Measurements from ENCODE around the gene SULF2.

The SULF2 gene

DNA sequence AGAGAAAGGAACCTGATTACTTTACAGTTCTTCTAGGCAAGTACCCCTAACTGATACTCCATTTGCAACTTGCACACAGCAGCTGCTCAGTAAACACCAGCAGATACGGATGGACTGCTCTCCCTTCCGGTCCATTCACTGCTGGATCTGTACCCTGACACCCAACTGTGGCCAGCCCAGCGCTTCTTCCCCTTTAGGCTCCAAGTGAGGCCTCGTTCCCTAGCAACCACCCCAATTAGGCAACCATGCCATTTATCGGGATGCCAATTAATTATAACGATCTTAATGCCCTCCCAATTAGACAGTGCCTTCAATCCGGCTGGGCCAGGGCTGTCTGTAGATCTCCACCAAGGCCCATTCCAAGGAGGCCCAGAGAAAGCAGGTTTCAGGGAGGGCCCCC lies 3.2 kb downstream of the SULF2 start:
- no peak for ATAC-seq
- H3K9me3 Mint-ChIP-seq: no peaks in the 10 kb centered on the region
- H3K4me1 Mint-ChIP-seq: peaks cover 23% of the 10 kb centered on the region
- no peak overlapping the region for H3K4me3 Mint-ChIP-seq
- H3K27me3 Mint-ChIP-seq: peaks cover 57% of the 10 kb centered on the region
- no peak overlapping the region for H3K27ac Mint-ChIP-seq
- H3K36me3 Mint-ChIP-seq: no peaks in the 10 kb centered on the region

DNA sequence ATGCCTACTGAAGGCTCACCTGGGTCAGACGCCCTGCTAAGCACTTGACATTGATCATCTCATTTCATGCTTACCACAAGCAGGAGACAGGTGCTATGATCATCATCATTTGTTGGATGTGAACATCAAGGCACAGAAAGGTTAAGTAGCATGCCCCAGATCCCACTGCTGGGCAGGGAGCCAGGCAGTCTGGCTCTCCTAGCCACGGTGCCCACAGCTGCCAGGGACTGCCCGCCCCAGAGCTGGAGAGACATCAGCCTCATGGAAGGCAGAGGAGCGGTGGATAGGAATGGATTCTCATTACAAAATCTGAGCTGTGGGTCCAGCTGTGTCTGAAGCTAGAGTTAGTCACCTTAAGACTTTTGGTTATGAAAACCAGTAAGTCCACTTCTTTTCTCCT lies 3.6 kb downstream of the SULF2 start:
- H3K27me3 Mint-ChIP-seq: peaks cover 52% of the 10 kb centered on the region
- no peak for ATAC-seq
- peaks cover 21% of the 10 kb centered on the region for H3K4me1 Mint-ChIP-seq
- H3K27ac Mint-ChIP-seq: no peak overlapping the region
- no peaks in the 10 kb centered on the region for H3K36me3 Mint-ChIP-seq
- no peaks in the 10 kb centered on the region for H3K9me3 Mint-ChIP-seq
- no peak overlapping the region for H3K4me3 Mint-ChIP-seq

DNA sequence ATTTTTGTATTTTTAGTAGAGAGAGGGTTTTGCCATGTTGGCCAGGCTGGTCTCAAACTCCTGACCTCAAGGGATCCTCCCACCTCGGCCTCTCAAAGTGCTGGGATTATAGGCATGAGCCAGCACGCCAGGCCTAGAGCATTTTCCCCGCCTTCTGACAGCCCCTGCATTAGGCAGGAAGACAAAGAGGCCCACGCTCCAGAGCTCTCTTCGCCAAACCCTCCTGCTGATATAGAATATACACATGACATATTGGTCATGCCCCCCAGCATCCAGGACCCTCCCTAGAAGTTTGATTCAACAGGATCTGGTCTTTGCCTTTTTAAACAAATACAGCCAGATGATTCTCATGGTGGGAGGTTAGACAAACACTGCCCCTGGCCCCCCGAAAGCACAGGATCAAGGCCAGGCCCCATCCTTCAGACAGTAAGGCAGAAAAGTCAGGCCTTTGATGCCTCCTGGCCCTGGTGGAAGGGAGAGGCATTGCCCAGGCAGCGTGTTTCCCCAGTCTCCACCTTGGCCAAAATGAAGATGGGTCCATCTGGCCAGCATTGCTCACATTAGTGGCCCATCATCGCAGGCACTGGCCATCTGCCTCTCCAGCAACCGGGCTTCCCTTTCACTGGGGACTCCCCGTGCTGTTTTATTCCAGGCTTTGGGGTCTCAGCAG lies 4.4 kb downstream of the SULF2 start:
- H3K36me3 Mint-ChIP-seq: no peaks in the 10 kb centered on the region
- H3K4me3 Mint-ChIP-seq: no peak overlapping the region
- peaks cover 13% of the 10 kb centered on the region for H3K4me1 Mint-ChIP-seq
- peaks cover 45% of the 10 kb centered on the region for H3K27me3 Mint-ChIP-seq
- no peaks in the 10 kb centered on the region for H3K9me3 Mint-ChIP-seq
- ATAC-seq: no peak
- no peak overlapping the region for H3K27ac Mint-ChIP-seq

DNA sequence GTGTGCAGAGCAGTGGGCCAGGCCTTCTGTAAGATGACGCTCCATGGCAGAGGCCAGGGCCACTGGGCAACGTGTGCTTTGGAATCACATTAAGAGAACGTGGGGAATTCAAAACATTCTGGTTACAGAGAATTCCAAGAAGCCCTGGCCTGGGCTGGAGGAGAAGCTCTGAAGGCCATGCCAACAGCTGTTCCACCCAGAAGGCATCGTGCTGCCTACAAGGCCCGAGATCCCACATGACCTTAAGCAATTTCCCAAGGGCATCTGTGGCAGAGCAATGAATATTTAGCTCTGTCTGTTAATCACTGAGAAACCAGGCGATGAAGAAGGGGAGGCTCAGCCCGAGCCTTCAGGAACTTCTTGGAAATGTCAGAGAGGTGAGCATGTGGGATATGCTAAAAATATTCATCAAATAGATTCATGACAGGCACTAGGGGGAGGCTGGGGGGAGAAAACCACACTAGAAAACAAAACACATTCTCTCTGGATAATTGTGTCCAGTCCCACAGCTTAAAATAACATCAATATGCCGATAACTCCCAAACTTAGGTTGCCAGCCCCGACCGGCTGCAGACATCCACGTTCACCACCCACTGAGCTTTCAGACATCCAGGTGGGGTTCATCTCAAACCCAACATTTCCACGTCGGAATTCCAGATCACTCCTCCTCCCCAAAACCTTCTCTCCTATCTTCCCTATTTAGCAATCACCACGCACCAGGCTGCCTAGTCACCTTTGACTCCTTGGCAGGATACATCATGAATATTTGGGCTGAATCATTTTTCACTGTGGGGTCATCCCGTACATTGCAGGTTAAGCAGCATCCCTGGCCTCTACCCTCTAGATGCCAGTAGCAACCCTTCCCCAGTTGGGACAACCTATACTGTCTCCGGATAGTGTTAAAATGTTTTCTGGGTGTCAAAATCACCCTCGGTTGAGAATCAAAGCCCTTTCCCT lies 6.6 kb downstream of the SULF2 start:
- Mint-ChIP-seq H3K27ac (no peak overlapping the region), H3K9me3 (no peaks in the 10 kb centered on the region), H3K27me3 (peaks cover 29% of the 10 kb centered on the region), H3K4me1 (peaks cover under 1% of the 10 kb centered on the region), H3K4me3 (no peak overlapping the region), H3K36me3 (no peaks in the 10 kb centered on the region)
- no peak for ATAC-seq

DNA sequence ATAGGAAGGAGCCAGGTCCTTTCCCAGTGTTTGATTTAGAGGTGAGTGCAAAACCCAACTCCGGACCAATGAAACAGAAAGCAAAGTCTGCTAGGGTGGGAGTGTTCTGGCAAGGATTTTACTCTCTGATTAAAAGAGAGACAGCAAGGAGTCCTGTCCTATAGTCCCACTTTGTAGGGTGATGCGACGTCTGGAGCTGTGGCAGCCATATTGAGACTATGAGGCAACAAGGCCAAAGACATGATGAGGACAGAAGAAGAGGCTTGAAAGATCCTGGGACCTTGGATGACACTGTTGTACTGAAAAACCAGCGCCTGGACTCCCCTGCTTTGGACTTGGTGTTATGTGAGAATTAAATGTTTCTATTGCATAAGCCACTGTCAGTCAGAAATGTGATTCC lies 8.1 kb downstream of the SULF2 start:
- Mint-ChIP-seq H3K36me3 (no peaks in the 10 kb centered on the region), H3K9me3 (no peaks in the 10 kb centered on the region), H3K4me3 (no peak overlapping the region), H3K27ac (no peak overlapping the region), H3K4me1 (no peaks in the 10 kb centered on the region), H3K27me3 (peaks cover 14% of the 10 kb centered on the region)
- ATAC-seq: no peak

DNA sequence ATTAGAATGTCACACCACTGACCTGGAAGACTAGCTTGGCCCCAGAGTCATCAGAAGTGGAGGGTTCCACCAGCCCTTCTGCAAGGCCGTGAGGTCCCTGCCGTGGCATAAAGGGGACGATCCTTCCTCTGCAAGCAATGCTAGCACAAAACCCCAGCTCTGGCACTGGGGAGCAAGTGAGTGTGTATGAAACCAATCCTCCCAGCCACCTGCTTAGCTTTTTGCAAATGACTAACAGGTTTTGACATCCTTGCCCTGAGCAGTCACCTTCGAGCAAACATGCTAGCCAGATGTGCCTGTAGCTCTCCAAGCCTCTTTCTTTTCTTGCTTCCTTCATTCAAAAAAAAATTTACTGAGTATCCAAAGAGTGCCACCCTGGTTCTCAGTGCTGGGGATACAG lies 8.6 kb downstream of the SULF2 start:
- Mint-ChIP-seq H3K4me1 (no peaks in the 10 kb centered on the region), H3K27ac (no peak overlapping the region), H3K9me3 (no peaks in the 10 kb centered on the region), H3K4me3 (no peak overlapping the region), H3K36me3 (no peaks in the 10 kb centered on the region), H3K27me3 (peaks cover 9% of the 10 kb centered on the region)
- no peak for ATAC-seq

DNA sequence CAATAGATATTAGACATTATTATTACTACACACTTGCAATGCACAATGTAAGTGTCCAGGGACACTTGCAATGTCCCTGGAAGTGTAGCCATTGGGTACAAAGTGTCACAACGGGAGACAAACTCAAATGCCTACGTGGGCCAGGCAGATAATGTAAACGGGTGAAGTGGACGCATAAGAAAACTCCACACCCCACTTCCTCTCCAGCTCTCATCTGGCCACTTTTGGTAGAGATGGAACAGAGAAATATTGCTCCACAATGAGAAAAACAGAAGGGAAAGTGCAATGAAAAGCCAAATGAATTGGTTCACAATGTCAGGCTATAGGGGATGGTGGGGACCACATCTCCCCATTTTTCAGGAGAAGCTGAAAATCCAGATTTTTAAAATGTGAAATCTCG lies 9.4 kb downstream of the SULF2 start:
- Mint-ChIP-seq H3K4me1 (no peaks in the 10 kb centered on the region), H3K27ac (no peak overlapping the region), H3K9me3 (no peaks in the 10 kb centered on the region), H3K4me3 (no peak overlapping the region), H3K27me3 (peaks cover 9% of the 10 kb centered on the region), H3K36me3 (no peaks in the 10 kb centered on the region)
- ATAC-seq: no peak

DNA sequence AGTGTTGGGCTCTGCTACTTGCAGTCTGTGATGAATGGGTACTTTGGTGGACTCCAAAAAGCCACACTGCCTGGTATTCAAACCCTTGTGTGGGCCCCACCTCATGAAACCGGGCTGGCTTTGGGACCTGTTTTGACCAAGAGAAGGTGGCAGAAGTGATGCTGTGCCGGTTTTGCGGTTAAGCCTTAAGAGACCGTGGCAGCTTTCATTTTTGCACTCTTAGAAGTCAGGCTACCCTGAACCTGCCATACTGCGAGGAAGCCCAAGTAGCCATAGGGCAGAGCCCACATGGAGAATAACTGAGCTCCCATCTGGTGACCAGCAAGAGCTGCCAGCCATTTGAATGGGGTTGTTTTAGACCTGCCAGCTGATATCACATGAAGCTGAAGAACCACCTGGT lies 10.2 kb downstream of the SULF2 start:
- Mint-ChIP-seq H3K4me3 (no peak overlapping the region), H3K27ac (no peak overlapping the region), H3K36me3 (peaks cover 7% of the 10 kb centered on the region), H3K9me3 (no peaks in the 10 kb centered on the region), H3K27me3 (peaks cover 2% of the 10 kb centered on the region), H3K4me1 (no peaks in the 10 kb centered on the region)
- ATAC-seq: no peak

DNA sequence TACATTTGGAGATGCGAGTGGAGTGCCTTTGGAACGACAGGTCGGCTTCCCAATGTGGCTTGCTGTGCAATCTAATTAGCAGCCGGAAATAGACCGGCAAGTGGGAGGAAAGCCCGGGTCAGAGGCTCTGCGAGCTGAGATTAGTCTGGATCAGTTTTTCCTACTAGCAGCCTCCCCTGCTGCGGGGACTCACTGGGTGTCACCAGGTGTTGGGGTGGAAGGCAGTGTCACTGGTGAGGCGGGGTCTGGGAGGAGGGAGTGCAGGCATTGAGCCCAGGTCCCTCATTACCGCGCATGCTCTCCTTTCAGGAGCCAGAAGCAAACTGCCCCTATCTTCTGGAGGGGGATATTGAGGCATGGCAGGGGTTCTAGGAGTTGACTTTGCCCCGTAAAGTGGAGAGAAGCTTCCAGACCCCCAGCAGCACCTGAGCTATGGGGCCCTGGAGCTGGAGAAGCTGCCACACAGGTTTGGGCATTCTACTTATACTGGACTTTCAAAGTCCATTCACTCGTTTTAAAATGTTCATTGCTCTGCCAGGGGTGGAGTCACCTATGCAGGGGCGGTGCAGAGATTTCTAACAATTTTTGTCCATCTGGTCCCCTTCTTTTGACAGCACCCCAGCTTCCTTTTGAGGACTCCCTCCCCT lies 11.0 kb downstream of the SULF2 start:
- peaks cover 4% of the 10 kb centered on the region for H3K9me3 Mint-ChIP-seq
- no peak overlapping the region for H3K4me3 Mint-ChIP-seq
- no peak overlapping the region for H3K27ac Mint-ChIP-seq
- H3K4me1 Mint-ChIP-seq: no peaks in the 10 kb centered on the region
- no peaks in the 10 kb centered on the region for H3K27me3 Mint-ChIP-seq
- peaks cover 8% of the 10 kb centered on the region for H3K36me3 Mint-ChIP-seq
- no peak for ATAC-seq

DNA sequence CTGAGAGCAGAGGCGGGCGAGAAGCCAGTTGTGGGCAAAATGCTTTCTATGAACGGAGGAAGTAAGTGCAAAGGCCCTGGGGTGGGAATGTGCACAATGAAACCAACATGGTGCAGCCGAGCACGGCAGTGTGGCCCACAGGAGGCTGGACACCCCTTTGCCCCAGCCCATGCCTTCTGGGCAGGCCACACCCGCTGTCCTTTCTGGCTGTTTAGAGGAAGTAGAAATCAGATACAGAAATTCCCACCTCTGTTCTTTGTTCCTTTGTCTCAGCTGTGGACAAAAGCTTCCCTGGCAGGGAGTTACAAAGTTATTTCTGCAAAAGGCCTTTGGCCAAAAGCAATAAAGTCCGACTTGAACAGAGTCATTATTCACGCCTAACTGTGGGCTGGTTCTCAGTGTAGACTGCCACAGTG lies 11.9 kb downstream of the SULF2 start:
- Mint-ChIP-seq H3K36me3 (peaks cover 8% of the 10 kb centered on the region), H3K9me3 (peaks cover 4% of the 10 kb centered on the region), H3K4me3 (no peak overlapping the region), H3K4me1 (peaks cover 4% of the 10 kb centered on the region), H3K27ac (no peak overlapping the region), H3K27me3 (no peaks in the 10 kb centered on the region)
- ATAC-seq: no peak

DNA sequence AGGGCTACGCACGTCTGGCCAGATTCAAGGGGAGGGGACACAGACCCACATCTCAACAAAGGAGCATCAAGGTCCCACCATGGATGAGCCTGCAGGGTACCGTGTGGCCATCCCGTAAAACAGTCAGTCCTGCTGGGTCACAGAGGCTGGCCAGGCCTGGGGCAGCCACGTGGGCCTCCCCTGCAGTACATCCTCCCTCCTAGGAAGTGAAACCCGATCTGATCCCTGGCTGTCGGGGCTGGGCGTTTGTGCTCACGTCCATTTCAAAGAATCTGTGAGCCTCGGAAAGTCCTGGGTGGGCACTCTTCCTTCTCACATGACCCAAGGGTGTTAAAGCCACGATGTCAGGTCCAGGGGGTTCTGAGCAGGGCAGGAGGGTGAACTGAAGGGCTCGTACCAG lies 14.3 kb downstream of the SULF2 start:
- peaks cover 8% of the 10 kb centered on the region for H3K36me3 Mint-ChIP-seq
- H3K4me3 Mint-ChIP-seq: no peak overlapping the region
- peaks cover 4% of the 10 kb centered on the region for H3K9me3 Mint-ChIP-seq
- no peak for ATAC-seq
- no peak overlapping the region for H3K27ac Mint-ChIP-seq
- H3K4me1 Mint-ChIP-seq: peaks cover 8% of the 10 kb centered on the region
- no peaks in the 10 kb centered on the region for H3K27me3 Mint-ChIP-seq

DNA sequence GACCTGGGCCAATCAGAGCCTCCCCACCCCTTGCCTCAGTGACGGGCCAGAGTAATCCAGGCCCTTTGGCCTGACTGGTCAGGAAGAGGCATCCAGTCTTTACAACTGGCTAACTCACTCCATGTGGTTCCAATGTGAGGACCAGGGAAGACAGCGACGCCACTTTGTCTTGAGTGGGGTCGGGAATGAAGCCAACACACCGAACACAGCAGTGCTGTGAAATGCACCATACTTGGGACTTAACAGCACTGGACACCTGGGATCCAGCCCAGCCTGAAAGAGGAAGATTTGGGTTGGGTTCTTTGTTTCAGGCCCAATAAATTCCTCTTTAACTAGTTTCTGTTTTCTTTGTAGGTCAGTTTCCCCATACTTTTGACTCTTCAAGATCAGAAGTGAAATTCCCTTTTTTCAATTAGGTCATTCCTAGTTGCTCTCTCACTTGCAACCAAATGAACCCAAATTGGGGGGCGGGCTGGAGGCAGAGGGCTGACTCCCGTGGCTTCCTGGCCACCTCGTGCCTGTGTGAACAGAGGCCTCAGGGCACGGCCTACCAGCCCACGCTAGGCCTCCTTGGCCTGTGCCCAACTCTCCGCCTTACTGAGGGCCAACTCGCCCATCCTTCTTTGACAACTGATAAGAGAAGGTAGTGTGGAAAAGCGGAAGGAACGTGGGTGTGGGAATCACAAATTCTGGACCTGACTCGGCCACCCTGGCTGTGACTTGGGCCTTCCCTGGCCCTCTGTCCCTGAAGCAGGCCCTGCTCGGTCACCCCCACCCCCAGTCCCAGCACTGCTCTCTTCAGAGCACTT lies 17.1 kb downstream of the SULF2 start:
- Mint-ChIP-seq H3K36me3 (peaks cover 8% of the 10 kb centered on the region), H3K4me3 (no peak overlapping the region), H3K4me1 (peaks cover 8% of the 10 kb centered on the region), H3K9me3 (peaks cover 4% of the 10 kb centered on the region), H3K27ac (no peak overlapping the region), H3K27me3 (peaks cover 10% of the 10 kb centered on the region)
- peak; percentile 41 for ATAC-seq

DNA sequence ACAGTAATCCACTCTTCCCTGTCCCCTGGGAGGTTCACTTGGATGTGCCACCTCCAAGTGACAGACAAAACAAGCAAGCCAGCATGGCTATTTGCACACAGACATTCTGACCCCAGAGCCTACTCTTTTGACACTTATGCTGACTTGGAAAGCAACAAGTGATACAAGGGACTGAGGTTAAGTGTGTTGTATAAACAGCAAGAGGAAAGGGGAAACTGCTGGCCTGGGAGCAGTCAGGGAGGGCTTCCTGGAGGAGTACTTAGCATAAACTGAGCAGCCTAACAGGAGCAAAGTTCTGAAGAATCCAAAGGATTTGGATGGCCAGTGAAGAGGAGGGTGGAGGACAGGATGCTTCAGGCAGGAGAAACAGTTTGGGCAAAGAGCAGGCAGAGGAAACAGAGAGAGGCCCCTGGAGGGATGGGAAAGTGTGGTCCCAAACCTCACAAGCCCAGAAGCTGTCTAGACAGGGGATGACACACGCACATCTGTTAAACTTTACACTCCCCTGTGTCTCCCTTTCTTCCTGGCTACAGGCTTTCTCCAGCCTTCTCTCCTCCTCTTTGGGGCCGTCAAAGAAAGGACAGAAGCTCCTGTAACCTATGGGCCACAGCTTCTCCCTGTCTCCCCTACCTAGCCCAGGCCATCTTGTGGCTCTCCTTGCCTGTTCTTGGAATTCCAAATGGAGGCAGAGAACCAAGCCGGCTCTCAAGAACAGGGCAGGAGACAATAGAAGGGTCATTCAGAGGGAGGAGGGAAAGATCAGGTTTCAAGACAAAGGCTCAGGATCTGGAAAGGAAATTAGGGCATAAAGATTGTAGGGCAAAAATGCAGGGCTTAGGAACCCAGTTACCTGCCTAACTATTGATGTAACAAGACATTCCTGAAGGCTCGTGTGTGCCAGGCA lies 19.3 kb downstream of the SULF2 start:
- no peak for ATAC-seq
- no peak overlapping the region for H3K27ac Mint-ChIP-seq
- no peak overlapping the region for H3K4me3 Mint-ChIP-seq
- H3K36me3 Mint-ChIP-seq: peaks cover 8% of the 10 kb centered on the region
- H3K4me1 Mint-ChIP-seq: peaks cover 8% of the 10 kb centered on the region
- H3K27me3 Mint-ChIP-seq: peaks cover 13% of the 10 kb centered on the region
- peaks cover 4% of the 10 kb centered on the region for H3K9me3 Mint-ChIP-seq

DNA sequence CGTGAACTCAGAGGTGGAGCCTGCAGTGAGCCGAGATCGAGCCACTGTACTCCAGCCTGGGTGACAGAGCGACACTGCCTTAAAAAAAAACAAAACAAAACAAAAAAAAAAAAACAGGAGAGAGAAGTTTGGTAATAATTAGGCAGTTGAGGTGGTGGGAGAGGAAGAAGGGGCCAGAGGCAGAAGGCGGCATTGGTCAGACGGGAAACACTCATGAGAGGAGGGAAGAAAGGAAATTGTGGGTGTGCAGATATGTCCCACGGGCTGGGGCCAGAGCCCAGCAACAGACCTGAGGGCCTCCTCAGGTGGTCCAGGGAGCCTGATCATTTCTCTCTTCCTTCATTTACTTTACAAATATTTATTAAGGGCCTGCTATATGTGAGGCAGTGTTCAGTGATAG lies 20.0 kb downstream of the SULF2 start:
- Mint-ChIP-seq H3K27ac (no peak overlapping the region), H3K4me1 (peaks cover 8% of the 10 kb centered on the region), H3K27me3 (peaks cover 20% of the 10 kb centered on the region), H3K36me3 (peaks cover 3% of the 10 kb centered on the region), H3K9me3 (peaks cover 4% of the 10 kb centered on the region), H3K4me3 (no peak overlapping the region)
- ATAC-seq: no peak

Measured in stimulated activated memory B cell treated with anti-CD40 and anti-IgM and Interleukin-4, amounts not matched to agents 10 μg/mL and 1 μg/mL and 100 μg/mL, for 72 hours (primary cell).